GM18519 (cell line): ENCODE data around the gene SIK1.
"Not testable (repeated sequence)": the region's sequence is repeated elsewhere in the genome, so short reads cannot be mapped to it uniquely, and the experiment has no call there.

Experiments
- ATAC-seq: cut with Tn5 transposase; IDR thresholded peaks from one replicate; pipeline ENCODE4 v1.9.1; 2021; ENCODE audit warnings: mild to moderate bottlenecking, moderate library complexity; ENCODE audit not compliant: unreplicated experiment, low FRiP score

Gene SIK1

GRCh38 chr21:43426404-43427241 is at the start of gene SIK1:
Gene SIK1 (minus strand): TSS chr21:43427131. CDS start chr21:43426178, 953 bp downstream.
- ATAC-seq: not testable (repeated sequence)

- ATAC-seq: not testable (repeated sequence)
These were observed 44.8 kb upstream of the SIK1 start for GRCh38 chr21:43471597-43472242.

- not testable (repeated sequence) for ATAC-seq
These were observed 43.0 kb upstream of the SIK1 start for GRCh38 chr21:43469719-43470458.

- no peak for ATAC-seq
These were observed 40.9 kb upstream of the SIK1 start for GRCh38 chr21:43467785-43468184.

GRCh38 chr21:43465159-43465558 is 38.2 kb upstream of the SIK1 start:
- not testable (repeated sequence) for ATAC-seq

GRCh38 chr21:43463498-43464261 is 36.7 kb upstream of the SIK1 start:
- ATAC-seq: not testable (repeated sequence)

GRCh38 chr21:43462932-43463331 is 36.0 kb upstream of the SIK1 start:
- ATAC-seq: not testable (repeated sequence)

GRCh38 chr21:43460475-43460874 is 33.5 kb upstream of the SIK1 start:
- ATAC-seq: not testable (repeated sequence)

- ATAC-seq: not testable (repeated sequence)
These were observed 32.1 kb upstream of the SIK1 start for GRCh38 chr21:43458995-43459394.

GRCh38 chr21:43456616-43457314 is 29.8 kb upstream of the SIK1 start:
- not testable (repeated sequence) for ATAC-seq

GRCh38 chr21:43455717-43456116 is 28.8 kb upstream of the SIK1 start:
- not testable (repeated sequence) for ATAC-seq

GRCh38 chr21:43454176-43454575 is 27.2 kb upstream of the SIK1 start:
- not testable (repeated sequence) for ATAC-seq

GRCh38 chr21:43451850-43452249 is 24.9 kb upstream of the SIK1 start:
- ATAC-seq: not testable (repeated sequence)

GRCh38 chr21:43450287-43450686 is 23.4 kb upstream of the SIK1 start:
- ATAC-seq: not testable (repeated sequence)

- ATAC-seq: not testable (repeated sequence)
These were observed 20.5 kb upstream of the SIK1 start for GRCh38 chr21:43447353-43447977.

GRCh38 chr21:43446277-43446932 is 19.5 kb upstream of the SIK1 start:
- ATAC-seq: not testable (repeated sequence)

GRCh38 chr21:43444524-43444923 is 17.6 kb upstream of the SIK1 start:
- not testable (repeated sequence) for ATAC-seq

- ATAC-seq: not testable (repeated sequence)
These were observed 15.6 kb upstream of the SIK1 start for GRCh38 chr21:43442571-43442970.
